Right atrium auricular region (tissue), 2 donors: ENCODE measurements around the gene PNKD. TPM values are rescaled to one million over a fixed set of nuclear protein-coding genes. Genes with fewer than 3 reads are reported as not detected.

Experiments used
- DNase-seq: peaks from one replicate; pipeline ENCODE4 v3.0.0-alpha.2; 2019; ENCODE audit warnings: low spot score
- H3K27ac ChIP-seq, 2 donors: fragments of 200-600 bp; sonication (generic); 1 replicate in 1 of 2; 2 replicates in 1 of 2; pipeline ENCODE4 v1.5.1; 2016 to 2019
- H3K27me3 ChIP-seq, 2 donors: fragments of 200-600 bp; sonication (generic); one replicate each; pipeline versions ENCODE4 v1.5.1 to v1.6.0; 2017 to 2019
- H3K36me3 ChIP-seq: fragments of 200-600 bp; sonication (generic); one replicate; pipeline ENCODE4 v1.5.1; 2016
- H3K4me1 ChIP-seq, 2 donors: fragments of 200-600 bp; sonication (generic); one replicate each; pipeline versions ENCODE4 v1.5.1 to v1.6.0; 2017 to 2019
- H3K4me3 ChIP-seq, 2 donors: fragments of 200-600 bp; sonication (generic); 1 replicate in 1 of 2; 2 replicates in 1 of 2; pipeline ENCODE4 v1.5.1; 2017 to 2019; ENCODE audit warnings: mild to moderate bottlenecking in 1 of 2, moderate library complexity in 1 of 2
- H3K9me3 ChIP-seq, 2 donors: fragments of 200-600 bp; sonication (generic); one replicate each; pipeline ENCODE4 v1.5.1; 2019
- CTCF ChIP-seq, 2 donors: fragments of 200-600 bp; sonication (generic); IDR thresholded peaks; one replicate each; pipeline ENCODE4 v1.5.1; 2019; ENCODE audit warnings: antibody characterized with exemption in 2 of 2
- total RNA-seq, 2 donors: library from RNA; depleted of rRNA; stranded (reverse); fragments of >200 nt; gene quantifications; one replicate each; pipeline ENCODE4 v1.1.0, GENCODE V29; 2016

The PNKD gene
- total RNA-seq, 2 donors from 2014 or later, result 54.5 to 71.4 TPM

GRCh38 chr2:218289639-218290315 lies 19.5 kb downstream of the PNKD start:
- Histone ChIP-seq H3K36me3 (no peaks in the 10 kb centered on the region), H3K4me3 (peak overlapping the region; percentile 94 to 97), H3K4me1 (peaks cover 0 to 85% of the 10 kb centered on the region in 2 donors), H3K27me3 (no peaks in the 10 kb centered on the region), H3K9me3 (no peaks in the 10 kb centered on the region), H3K27ac (peak overlapping the region; percentile 99 to 100)
- DNase-seq, result no peak
- TF ChIP-seq CTCF (IDR thresholded peaks at IDR 0.05), result no peak

- Histone ChIP-seq H3K4me1 (peaks cover 0 to 85% of the 10 kb centered on the region in 2 donors), H3K36me3 (no peaks in the 10 kb centered on the region), H3K9me3 (no peaks in the 10 kb centered on the region), H3K4me3 (peak overlapping the region; percentile 94 to 97), H3K27ac (peak overlapping the region; percentile 99 to 100), H3K27me3 (no peaks in the 10 kb centered on the region)
- TF ChIP-seq CTCF (IDR thresholded peaks at IDR 0.05), result no peak
- no peak for DNase-seq
Measured at GRCh38 chr2:218290316-218291261, 20.3 kb downstream of the PNKD start.

GRCh38 chr2:218291318-218292047 lies 21.2 kb downstream of the PNKD start:
- H3K9me3 ChIP-seq, result no peaks in the 10 kb centered on the region
- H3K27me3 ChIP-seq, result no peaks in the 10 kb centered on the region
- peaks cover 0 to 76% of the 10 kb centered on the region in 2 donors for H3K4me1 ChIP-seq
- no peak for TF ChIP-seq CTCF (IDR thresholded peaks at IDR 0.05)
- no peaks in the 10 kb centered on the region for H3K36me3 ChIP-seq
- H3K4me3 ChIP-seq, result peak overlapping the region; percentile 94 to 97
- peak overlapping the region; percentile 99 to 100 for H3K27ac ChIP-seq
- no peak for DNase-seq

GRCh38 chr2:218292048-218293014 lies 22.0 kb downstream of the PNKD start, which contains the start of gene TMBIM1:
Gene TMBIM1, minus strand, starts transcription at chr2:218292503. Its CDS starts 10,362 bp downstream, at chr2:218282141.
- H3K27me3 ChIP-seq, result no peaks in the 10 kb centered on the region
- H3K27ac ChIP-seq, result peak within 1 kb of the TSS; percentile 99 to 100
- peak within 1 kb of the TSS; percentile 94 to 97 for H3K4me3 ChIP-seq
- no peaks in the 10 kb centered on the region for H3K9me3 ChIP-seq
- H3K4me1 ChIP-seq, result peaks cover 0 to 68% of the 10 kb centered on the region in 2 donors
- DNase-seq, result peak; percentile 87
- TF ChIP-seq CTCF (IDR thresholded peaks at IDR 0.05), result peak; percentile 95 to 99
- no peaks in the 10 kb centered on the region for H3K36me3 ChIP-seq
